HEK293 (cell line): Measurements from ENCODE around the gene DUS1L.
A peak's percentile ranks its signal among the peaks of the same experiment; 100 is the strongest.

Experiments used
- HOXD13 ChIP-seq: sonication (generic); formaldehyde crosslinking; IDR thresholded peaks from 2 replicates; pipeline ENCODE4 v1.8.0; 2022; ENCODE audit warnings: missing genetic modification reagents, borderline replicate concordance
- KLF8 ChIP-seq: fragments of 450-650 bp; formaldehyde crosslinking; IDR thresholded peaks from 2 replicates; pipeline ENCODE4 v1.5.1; 2016; ENCODE audit warnings: missing biosample characterization, missing genetic modification characterization
- PRDM10 ChIP-seq: fragments of 450-650 bp; formaldehyde crosslinking; IDR thresholded peaks from 2 replicates; pipeline ENCODE4 v1.5.1; 2016; ENCODE audit warnings: missing biosample characterization, missing genetic modification characterization
- SALL2 ChIP-seq: fragments of 450-650 bp; formaldehyde crosslinking; IDR thresholded peaks from 2 replicates; pipeline ENCODE4 v1.5.0; 2017; ENCODE audit warnings: missing biosample characterization, mild to moderate bottlenecking, missing genetic modification characterization, borderline replicate concordance
- SP2 ChIP-seq: fragments of 450-650 bp; formaldehyde crosslinking; IDR thresholded peaks from 2 replicates; pipeline ENCODE4 v1.5.1; 2016; ENCODE audit warnings: missing biosample characterization, missing genetic modification characterization
- ZBTB26 ChIP-seq: fragments of 450-650 bp; formaldehyde crosslinking; optimal IDR thresholded peaks from 2 replicates; pipeline ENCODE3; 2016; ENCODE audit warnings: missing biosample characterization, mild to moderate bottlenecking, missing genetic modification characterization
- ZBTB44 ChIP-seq: fragments of 450-650 bp; IDR thresholded peaks from 2 replicates; pipeline ENCODE4 v1.5.1; 2018; ENCODE audit warnings: missing biosample characterization, mild to moderate bottlenecking, missing genetic modification characterization
- ZNF223 ChIP-seq: fragments of 450-650 bp; formaldehyde crosslinking; IDR thresholded peaks from 2 replicates; pipeline ENCODE4 v1.5.1; 2016; ENCODE audit warnings: missing biosample characterization, missing genetic modification characterization
- ZNF24 ChIP-seq: fragments of 450-650 bp; formaldehyde crosslinking; IDR thresholded peaks from 2 replicates; pipeline ENCODE4 v1.5.1; 2016; ENCODE audit warnings: missing biosample characterization, missing genetic modification characterization
- ZNF248 ChIP-seq: fragments of 450-650 bp; formaldehyde crosslinking; IDR thresholded peaks from 2 replicates; pipeline ENCODE4 v1.5.1; 2017; ENCODE audit warnings: missing biosample characterization, missing genetic modification characterization
- ZNF510 ChIP-seq: fragments of 450-650 bp; formaldehyde crosslinking; IDR thresholded peaks from 2 replicates; pipeline ENCODE4 v1.5.1; 2018; ENCODE audit warnings: mild to moderate bottlenecking, missing genetic modification characterization, missing biosample characterization; ENCODE audit not compliant: insufficient replicate concordance
- ZNF76 ChIP-seq: fragments of 450-650 bp; formaldehyde crosslinking; IDR thresholded peaks from 2 replicates; pipeline ENCODE4; 2016; ENCODE audit warnings: low read depth, missing biosample characterization, missing genetic modification characterization, borderline replicate concordance

Gene DUS1L

GRCh38 chr17:82008258-82008940 is 57.2 kb downstream of the DUS1L start (continued):
- TF ChIP-seq ZNF24 (tag by site-specific recombination) (no peak), HOXD13 (CRISPR knock-in tag) (no peak), KLF8 (tag by site-specific recombination) (0 out of 2 replicates have a peak, but pooled peaks have one; percentile 10), SALL2 (tag by site-specific recombination) (no peak), SP2 (no peak), ZNF510 (no peak), ZNF76 (no peak), ZNF248 (no peak), ZBTB26 (tag by site-specific recombination) (no peak), ZNF223 (tag by site-specific recombination) (no peak), PRDM10 (tag by site-specific recombination) (0 out of 2 replicates have a peak, but pooled peaks have one; percentile 25), ZBTB44 (tag by site-specific recombination) (no peak)
